Natural killer cell (primary cell): ENCODE measurements around the gene BFSP2. TPM values are rescaled to one million over a fixed set of nuclear protein-coding genes. Genes with fewer than 3 reads are reported as not detected.
A peak's percentile ranks its signal among the peaks of the same experiment; 100 is the strongest.

Experiments
- ATAC-seq, 3 donors: fragments of 150-1000 bp in 2 of 3; fragments of 200-7000 bp in 1 of 3; cut with Tn5 transposase; 1 replicate in 1 of 3; 2 replicates in 2 of 3; pipeline ENCODE4 v1.10.0; 2021; ENCODE audit warnings: mild to moderate bottlenecking in 2 of 3, moderate library complexity in 2 of 3
- DNase-seq, 2 donors: peaks; one replicate each; pipeline versions ENCODE4 v3.0.0 to v3.0.0-alpha.2; 2013 to 2021; ENCODE audit warnings: mixed read lengths in 1 of 2
- H3K27ac ChIP-seq: one replicate; pipeline ENCODE4 v1.5.1; 2013; ENCODE audit warnings: mild to moderate bottlenecking, low read length
- H3K27me3 ChIP-seq: one replicate; pipeline ENCODE4 v1.6.1; 2013; ENCODE audit warnings: low read length; ENCODE audit not compliant: control insufficient read depth, insufficient read depth
- H3K36me3 ChIP-seq: one replicate; pipeline ENCODE4 v1.6.1; 2013; ENCODE audit warnings: low read length; ENCODE audit not compliant: control insufficient read depth, insufficient read depth
- H3K4me1 ChIP-seq: one replicate; pipeline ENCODE4 v1.6.1; 2013; ENCODE audit warnings: low read length; ENCODE audit not compliant: control insufficient read depth, insufficient read depth
- H3K4me3 ChIP-seq: one replicate; pipeline ENCODE4 v1.5.1; 2013; ENCODE audit warnings: low read length
- H3K9me3 ChIP-seq: one replicate; pipeline ENCODE4 v1.6.1; 2013; ENCODE audit warnings: low read length; ENCODE audit not compliant: control insufficient read depth, insufficient read depth
- H3K27ac Mint-ChIP-seq, 2 donors: one replicate each; pipeline ENCODE4 v1.8.0; 2022; ENCODE audit warnings: mild to moderate bottlenecking in 2 of 2, mixed read lengths in 2 of 2, moderate library complexity in 1 of 2
- H3K27me3 Mint-ChIP-seq, 2 donors: one replicate each; pipeline ENCODE4 v1.8.0; 2022; ENCODE audit warnings: low read depth in 2 of 2, mixed read lengths in 2 of 2
- H3K36me3 Mint-ChIP-seq: one replicate; pipeline ENCODE4 v1.8.0; 2022; ENCODE audit warnings: mixed read lengths
- H3K4me1 Mint-ChIP-seq, 2 donors: one replicate each; pipeline ENCODE4 v1.8.0; 2022; ENCODE audit warnings: mixed read lengths in 2 of 2
- H3K4me3 Mint-ChIP-seq: one replicate; pipeline ENCODE4 v1.8.0; 2022; ENCODE audit warnings: mild to moderate bottlenecking, moderate library complexity, mixed read lengths
- H3K9me3 Mint-ChIP-seq, 2 donors: one replicate each; pipeline ENCODE4 v1.8.0; 2022; ENCODE audit warnings: mixed read lengths in 2 of 2
- CTCF ChIP-seq: fragments of 200-600 bp; IDR thresholded peaks from one replicate; pipeline ENCODE4 v1.8.0; 2022; ENCODE audit warnings: antibody characterized with exemption
- WGBS: methylation state at CpG from one replicate; pipeline ENCODE4 v1.1.7; 2013; ENCODE audit warnings: missing lambda C conversion rate; ENCODE audit not compliant: insufficient coverage; 5-methylcytosine and 5-hydroxymethylcytosine counted together
- intact Hi-C: fragments of 100-400 bp; cut with micrococcal nuclease; formaldehyde crosslinking; loops from one replicate; pipeline ENCODE4 v1.14.2; 2022
- total RNA-seq, 4 donors: library from RNA; stranded (reverse); fragments of 120-200 nt in 1 of 4; gene quantifications; one replicate each; pipeline versions ENCODE4 v1.2.3 to v1.2.4, GENCODE V29; 2013 to 2022

The BFSP2 gene
- total RNA-seq, 3 donors from 2014 or later (not counting 1 experiment from before 2014, with no cell fraction given) = not detected

GRCh38 chr3:133441867-133442270 lies 42.0 kb downstream of the BFSP2 start:
- no peak for TF ChIP-seq CTCF
- Histone ChIP-seq H3K4me3 (no peak overlapping the region), H3K4me1 (peaks cover 13% of the 10 kb centered on the region), H3K27me3 (no peaks in the 10 kb centered on the region), H3K36me3 (no peaks in the 10 kb centered on the region), H3K27ac (peak overlapping the region; percentile 63), H3K9me3 (no peaks in the 10 kb centered on the region)
- peak overlapping the region; percentile 59 for H3K4me3 Mint-ChIP-seq
- peak overlapping the region; percentile 77 to 88 for H3K27ac Mint-ChIP-seq
- intact Hi-C loops = no loop called here
- H3K4me1 Mint-ChIP-seq = peaks cover 14 to 16% of the 10 kb centered on the region in 2 donors
- ATAC-seq (peak; percentile 56 to 75 (median 59)), DNase-seq (peak in 1 of 2 donors; percentile 43)
- no peaks in the 10 kb centered on the region for H3K27me3 Mint-ChIP-seq
- no peaks in the 10 kb centered on the region for H3K9me3 Mint-ChIP-seq
- WGBS = 24% methylated on average over 3 of the region's 3 CpGs
- no peaks in the 10 kb centered on the region for H3K36me3 Mint-ChIP-seq

GRCh38 chr3:133442518-133442917 lies 42.7 kb downstream of the BFSP2 start:
- DNase-seq (no peak), ATAC-seq (no peak)
- WGBS = 91% methylated on average over 1 of the region's 1 CpG
- Mint-ChIP-seq H3K36me3 (no peaks in the 10 kb centered on the region), H3K27ac (peak overlapping the region; percentile 77 to 88), H3K27me3 (no peaks in the 10 kb centered on the region), H3K4me3 (peak overlapping the region; percentile 59), H3K4me1 (peaks cover 14 to 16% of the 10 kb centered on the region in 2 donors), H3K9me3 (no peaks in the 10 kb centered on the region)
- H3K4me3 ChIP-seq = no peak overlapping the region
- H3K27ac ChIP-seq = no peak overlapping the region
- TF ChIP-seq CTCF = no peak
- no peaks in the 10 kb centered on the region for H3K27me3 ChIP-seq
- peaks cover 13% of the 10 kb centered on the region for H3K4me1 ChIP-seq
- H3K9me3 ChIP-seq = no peaks in the 10 kb centered on the region
- no peaks in the 10 kb centered on the region for H3K36me3 ChIP-seq
- intact Hi-C loops = no loop called here

- no peaks in the 10 kb centered on the region for H3K27me3 Mint-ChIP-seq
- no peak for TF ChIP-seq CTCF
- peak overlapping the region in 1 of 2 donors; percentile 4 for H3K27ac Mint-ChIP-seq
- no peak overlapping the region for H3K27ac ChIP-seq
- H3K36me3 Mint-ChIP-seq = no peaks in the 10 kb centered on the region
- peaks cover 16% of the 10 kb centered on the region for H3K4me1 ChIP-seq
- H3K27me3 ChIP-seq = no peaks in the 10 kb centered on the region
- DNase-seq (no peak), ATAC-seq (no peak)
- peaks cover 14 to 16% of the 10 kb centered on the region in 2 donors for H3K4me1 Mint-ChIP-seq
- H3K36me3 ChIP-seq = no peaks in the 10 kb centered on the region
- H3K4me3 Mint-ChIP-seq = no peak overlapping the region
- intact Hi-C loops = no loop called here
- 64% methylated on average over 4 of the region's 5 CpGs for WGBS
- H3K4me3 ChIP-seq = no peak overlapping the region
- H3K9me3 Mint-ChIP-seq = no peaks in the 10 kb centered on the region
- H3K9me3 ChIP-seq = no peaks in the 10 kb centered on the region
Measured at GRCh38 chr3:133443649-133444422, 44.0 kb downstream of the BFSP2 start.

- peaks cover 14 to 16% of the 10 kb centered on the region in 2 donors for H3K4me1 Mint-ChIP-seq
- intact Hi-C loops = no loop called here
- Histone ChIP-seq H3K4me3 (no peak overlapping the region), H3K27me3 (no peaks in the 10 kb centered on the region), H3K27ac (no peak overlapping the region), H3K9me3 (no peaks in the 10 kb centered on the region), H3K4me1 (peaks cover 16% of the 10 kb centered on the region), H3K36me3 (no peaks in the 10 kb centered on the region)
- H3K36me3 Mint-ChIP-seq = no peaks in the 10 kb centered on the region
- H3K9me3 Mint-ChIP-seq = no peaks in the 10 kb centered on the region
- H3K4me3 Mint-ChIP-seq = no peak overlapping the region
- H3K27ac Mint-ChIP-seq = no peak overlapping the region
- no peak for ATAC-seq
- DNase-seq = no peak
- no peaks in the 10 kb centered on the region for H3K27me3 Mint-ChIP-seq
- 83% methylated on average over 3 of the region's 4 CpGs for WGBS
- TF ChIP-seq CTCF = no peak
Measured at GRCh38 chr3:133444423-133444774, 44.5 kb downstream of the BFSP2 start.
